Measurements from ENCODE around the gene SLC22A1. TPM values are rescaled to one million over a fixed set of nuclear protein-coding genes. Genes with fewer than 3 reads are reported as not detected.

Gene SLC22A1
- total and polyA plus RNA-seq, 2 of the 8 experiments (the other 6 are each of a cell fraction or from before 2014, with no cell fraction given) = 0.12 to 0.45 TPM

- WGBS, 2 experiments (ENCODE audit: extremely low coverage in 1 of 2, insufficient coverage in 1 of 2, insufficient read length in 1 of 2, insufficient replicate concordance in 2 of 2, low coverage in 1 of 2, low lambda C conversion rate in 2 of 2, missing lambda C conversion rate in 1 of 2) = 93% methylated on average over 5 of the region's 5 CpGs; no CpG with 5 or more reads in 1 of the 2 experiments
- Histone ChIP-seq H2AK5ac (ENCODE audit: low read depth, low read length) (no peak overlapping the region), H2BK120ac (replicated peaks; ENCODE audit: low read depth, low read length) (no peak overlapping the region), H2BK15ac (ENCODE audit: low read length) (no peak overlapping the region), H4K91ac (replicated peaks; ENCODE audit: insufficient read length, low read length) (no peak overlapping the region), H3K4ac (replicated peaks; ENCODE audit: insufficient read length, low read depth, low read length) (no peak overlapping the region), H2BK5ac (ENCODE audit: low read depth, low read length) (no peak overlapping the region), H3K23ac (ENCODE audit: insufficient read length) (no peak overlapping the region), H3K18ac (ENCODE audit: extremely low read depth, low read length) (no peak overlapping the region), H3K4me1 (replicated peaks in 1 of 4; ENCODE audit: control insufficient read depth in 3 of 4, insufficient read depth in 4 of 4, low read length in 3 of 4) (peaks cover 0 to 10% (median 7%) of the 10 kb centered on the region in 4 experiments; a peak in 3 of 7 replicates), H3K9ac (replicated peaks in 1 of 4; ENCODE audit: extremely low read depth in 1 of 4, low read depth in 3 of 4, low read length in 3 of 4) (no peak overlapping the region; a peak in 1 of 7 replicates), H3K56ac (replicated peaks; ENCODE audit: insufficient read length, low read depth, low read length) (no peak overlapping the region), H3K23me2 (ENCODE audit: low read depth, low read length) (no peaks in the 10 kb centered on the region), H3K36me3 (ENCODE audit: control insufficient read depth in 2 of 4, insufficient read depth in 4 of 4, low read length in 3 of 4) (no peaks in the 10 kb centered on the region), H3K9me3 (ENCODE audit: insufficient read depth in 2 of 2, low read depth in 1 of 2, low read length in 1 of 2) (no peaks in the 10 kb centered on the region), H3K4me3 (ENCODE audit: extremely low read depth in 1 of 4, insufficient read depth in 2 of 4, low read depth in 3 of 4, low read length in 4 of 4) (no peak overlapping the region), H4K5ac (ENCODE audit: insufficient read length, low read depth, low read length) (no peak overlapping the region), H3K4me2 (ENCODE audit: insufficient read depth in 1 of 2, low read depth in 2 of 2, low read length in 2 of 2) (no peak overlapping the region), H2BK20ac (ENCODE audit: low read length) (no peak overlapping the region), H3K14ac (ENCODE audit: insufficient read length) (no peak overlapping the region), H3K27me3 (replicated peaks in 1 of 4; ENCODE audit: control insufficient read depth in 3 of 4, extremely low read depth in 1 of 4, insufficient read depth in 3 of 4, low read length in 3 of 4) (no peaks in the 10 kb centered on the region; a peak in 1 of 7 replicates), H3K79me2 (ENCODE audit: control insufficient read depth in 1 of 2, insufficient read depth in 2 of 2, low read length in 2 of 2) (no peaks in the 10 kb centered on the region), H3K79me1 (ENCODE audit: low read depth, low read length) (no peaks in the 10 kb centered on the region), H3K27ac (ENCODE audit: low read depth, low read length) (no peak overlapping the region), H4K20me1 (replicated peaks in 1 of 2; ENCODE audit: control insufficient read depth in 1 of 2, insufficient read depth in 2 of 2, low read length in 2 of 2) (peaks cover 0 to 2% of the 10 kb centered on the region in 2 experiments), H2AFZ (ENCODE audit: low read length) (no peak overlapping the region), H2BK12ac (ENCODE audit: low read depth, low read length) (no peak overlapping the region), H4K8ac (ENCODE audit: extremely low read depth, insufficient read depth, low read length) (no peak overlapping the region)
- ChIA-PET POLR2A (ENCODE audit: partially characterized antibody) (interaction anchor here (1.6 kb wide), 1 partner anchor 15 kb away, joined by 3 read pairs; no protein-coding TSS in a partner anchor), CTCF (ENCODE audit: partially characterized antibody) (interaction anchor here (0.6 to 1.4 kb wide), 2 partner anchors 49 to 330 kb away, joined by 3 read pairs; no protein-coding TSS in a partner anchor)
- DNase-seq (ENCODE audit: low read depth in 1 of 2, low spot score in 2 of 2) (no peak), FAIRE-seq (no peak)
- TF ChIP-seq USF2 (IDR thresholded peaks at IDR 0.05; ENCODE audit: low read length) (no peak), JUND (IDR thresholded peaks at IDR 0.05; ENCODE audit: low read length) (no peak), HDAC2 (IDR thresholded peaks at IDR 0.05; ENCODE audit: borderline replicate concordance in 1 of 2, low read depth in 2 of 2, low read length in 2 of 2) (no peak), SIRT6 (IDR thresholded peaks at IDR 0.05; ENCODE audit: low read length) (no peak), SP1 (IDR thresholded peaks at IDR 0.05; ENCODE audit: low read depth, low read length) (no peak)
Observed at GRCh38 chr6:160172704-160173103, 51.1 kb downstream of the SLC22A1 start.
